T-helper 1 cell treated with Interleukin-12 subunit alpha and Interleukin-12 subunit beta and Interleukin-4 antibody, amounts not matched to agents 30 μg/mL and 1 μg/mL, for 36 hours (primary cell): ENCODE data around the gene ODF4.
A peak's percentile ranks its signal among the peaks of the same experiment; 100 is the strongest.
"Not testable (repeated sequence)": the region's sequence is repeated elsewhere in the genome, so short reads cannot be mapped to it uniquely, and the experiment has no call there.

Experiments used
- H3K27ac Mint-ChIP-seq: one replicate; pipeline ENCODE4 v1.8.0; 2021; ENCODE audit warnings: mild to moderate bottlenecking, mixed read lengths
- H3K27me3 Mint-ChIP-seq: one replicate; pipeline ENCODE4 v1.8.0; 2021; ENCODE audit warnings: low read depth, mixed read lengths
- H3K36me3 Mint-ChIP-seq: one replicate; pipeline ENCODE4 v1.8.0; 2021; ENCODE audit warnings: low read depth, mixed read lengths
- H3K4me1 Mint-ChIP-seq: one replicate; pipeline ENCODE4 v1.8.0; 2021; ENCODE audit warnings: low read depth, mixed read lengths
- H3K4me3 Mint-ChIP-seq: one replicate; pipeline ENCODE4 v1.8.0; 2021; ENCODE audit warnings: mild to moderate bottlenecking, moderate library complexity, mixed read lengths
- H3K9me3 Mint-ChIP-seq: one replicate; pipeline ENCODE4 v1.8.0; 2021; ENCODE audit warnings: mixed read lengths

The ODF4 gene

DNA sequence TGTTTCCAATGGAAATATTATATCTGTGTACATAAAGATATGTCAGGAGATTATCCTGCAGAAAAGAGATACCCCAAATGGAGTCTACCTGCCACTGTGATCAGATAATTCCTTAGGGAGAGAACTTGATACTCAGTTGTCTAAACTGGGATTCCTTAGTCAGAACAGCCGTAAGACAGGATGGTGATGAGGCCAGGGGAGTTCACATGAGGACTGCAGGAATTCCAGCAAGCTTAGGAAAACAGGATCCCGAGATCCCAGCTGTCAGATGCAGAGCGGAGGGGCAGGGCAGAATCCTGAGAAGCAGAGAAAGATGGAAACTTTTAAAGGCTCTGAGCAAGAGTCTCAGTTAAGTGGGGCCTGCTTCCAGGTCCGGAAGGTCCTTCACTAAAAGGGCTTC lies 32.1 kb downstream of the ODF4 start:
- H3K27me3 Mint-ChIP-seq = no peaks in the 10 kb centered on the region
- peaks cover 23% of the 10 kb centered on the region for H3K36me3 Mint-ChIP-seq
- H3K9me3 Mint-ChIP-seq = no peaks in the 10 kb centered on the region
- H3K4me3 Mint-ChIP-seq = no peak overlapping the region
- no peak overlapping the region for H3K27ac Mint-ChIP-seq
- H3K4me1 Mint-ChIP-seq = peaks cover 13% of the 10 kb centered on the region

DNA sequence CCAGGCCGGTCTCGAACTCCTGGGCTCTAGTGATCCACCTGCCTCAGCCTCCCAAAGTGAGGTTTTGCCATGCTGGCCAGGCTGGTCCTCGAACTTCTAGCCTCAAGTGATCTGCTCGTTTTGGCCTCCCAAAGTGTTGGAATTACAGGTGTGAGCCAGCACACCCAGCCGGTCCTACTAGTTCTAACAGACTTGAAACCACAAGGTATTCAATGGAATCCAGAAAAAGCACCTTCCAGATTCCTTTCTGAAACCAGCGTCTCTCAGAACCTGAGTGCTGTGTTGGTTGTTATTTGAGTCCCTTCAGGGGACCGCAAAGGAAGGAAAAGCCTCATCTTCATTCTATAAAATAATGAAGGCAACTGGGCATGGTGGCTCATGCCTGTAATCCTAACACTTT lies 32.8 kb downstream of the ODF4 start:
- H3K4me1 Mint-ChIP-seq = peaks cover 19% of the 10 kb centered on the region
- peaks cover 26% of the 10 kb centered on the region for H3K36me3 Mint-ChIP-seq
- no peak overlapping the region for H3K27ac Mint-ChIP-seq
- no peak overlapping the region for H3K4me3 Mint-ChIP-seq
- H3K9me3 Mint-ChIP-seq = no peaks in the 10 kb centered on the region
- H3K27me3 Mint-ChIP-seq = no peaks in the 10 kb centered on the region

DNA sequence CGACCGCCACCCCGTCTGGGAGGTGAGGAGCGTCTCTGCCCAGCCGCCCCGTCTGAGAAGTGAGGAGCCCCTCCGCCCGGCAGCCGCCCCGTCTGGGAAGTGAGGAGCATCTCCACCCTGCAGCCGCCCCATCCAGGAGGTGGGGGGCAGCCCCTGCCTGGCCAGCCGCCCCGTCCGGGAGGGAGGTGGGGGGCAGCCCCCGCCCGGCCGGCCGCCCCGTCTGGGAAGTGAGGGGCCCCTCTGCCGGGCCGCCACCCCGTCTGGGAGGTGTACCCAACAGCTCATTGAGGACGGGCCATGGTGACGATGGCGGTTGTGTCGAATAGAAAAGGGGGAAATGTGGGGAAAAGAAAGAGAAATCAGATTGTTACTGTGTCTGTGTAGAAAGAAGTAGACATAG lies 34.2 kb downstream of the ODF4 start:
- H3K4me3 Mint-ChIP-seq, H3K27me3 Mint-ChIP-seq, H3K9me3 Mint-ChIP-seq, H3K27ac Mint-ChIP-seq: not testable (repeated sequence)
- H3K36me3 Mint-ChIP-seq = peaks cover 36% of the 10 kb centered on the region
- H3K4me1 Mint-ChIP-seq = peaks cover 26% of the 10 kb centered on the region

DNA sequence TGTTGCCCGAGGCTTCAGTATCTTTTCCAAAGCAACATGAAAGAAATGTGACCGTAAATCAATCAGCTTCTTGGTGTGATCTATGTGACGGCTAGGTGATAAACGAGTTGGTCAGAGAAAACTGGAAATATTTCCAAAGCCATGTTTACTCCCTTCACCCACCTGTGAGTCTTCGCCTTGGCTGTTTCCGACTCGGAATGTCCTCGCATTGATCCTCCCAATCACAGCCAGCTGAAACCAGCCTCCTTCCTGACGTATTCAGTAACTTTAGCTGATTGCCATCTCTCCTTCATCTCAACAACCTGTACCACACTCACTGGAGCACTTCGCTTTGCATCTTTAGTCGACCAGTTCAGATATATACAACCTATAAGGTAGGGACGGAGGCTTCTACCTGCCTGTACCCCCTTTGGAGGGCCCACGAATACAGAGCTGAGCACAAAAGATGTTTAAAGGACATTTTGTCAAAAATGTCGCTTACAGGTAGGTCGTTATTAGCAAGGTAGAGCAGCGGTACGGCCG lies 36.2 kb downstream of the ODF4 start:
- Mint-ChIP-seq H3K9me3 (no peaks in the 10 kb centered on the region), H3K36me3 (peaks cover 37% of the 10 kb centered on the region), H3K27me3 (no peaks in the 10 kb centered on the region), H3K4me1 (peaks cover 36% of the 10 kb centered on the region), H3K27ac (peak overlapping the region; percentile 71), H3K4me3 (peak overlapping the region; percentile 87)

DNA sequence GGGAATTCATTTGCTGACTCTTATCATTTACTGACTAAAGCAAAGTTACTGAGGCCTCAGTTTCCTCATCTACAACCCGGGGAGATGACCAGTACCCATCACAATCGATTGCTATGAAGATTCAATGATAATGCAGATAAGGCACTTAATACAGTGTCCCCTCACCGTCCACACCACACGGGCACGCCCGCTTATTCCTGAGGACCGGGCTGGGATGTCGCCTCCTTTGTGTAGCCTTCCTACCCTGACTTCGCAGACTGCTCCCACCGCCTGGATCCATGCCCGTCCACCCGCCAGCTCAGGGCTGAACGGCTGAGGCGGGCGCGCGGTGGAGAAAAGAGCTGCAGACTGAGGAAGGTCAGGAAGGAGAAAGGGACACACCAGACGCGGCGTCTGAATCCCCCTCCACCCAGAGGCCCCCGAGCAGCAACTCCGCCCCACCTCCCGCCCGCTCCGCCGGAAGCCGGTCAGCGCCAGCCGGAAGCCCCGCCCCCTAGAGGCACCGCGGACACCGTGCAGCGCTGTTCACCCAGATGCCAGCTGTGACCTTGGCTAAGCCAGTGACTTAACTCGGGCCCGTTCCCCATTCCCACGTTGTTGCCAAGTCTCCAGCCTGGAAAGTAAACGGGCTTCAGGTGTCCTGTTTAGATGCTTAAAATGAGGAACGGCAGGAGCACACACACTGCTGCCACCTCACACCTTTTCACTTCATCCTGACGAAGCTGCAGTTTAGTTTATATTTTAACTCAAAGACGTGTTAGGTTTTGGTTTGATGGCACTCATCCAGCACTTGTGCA lies 36.8 kb downstream of the ODF4 start, which contains the start of gene KRABD2:
Gene KRABD2 (minus strand): TSS at position 434 of the 797 bp plus-strand sequence.
- no peaks in the 10 kb centered on the region for H3K9me3 Mint-ChIP-seq
- H3K36me3 Mint-ChIP-seq = peaks cover 44% of the 10 kb centered on the region
- H3K27me3 Mint-ChIP-seq = no peaks in the 10 kb centered on the region
- peak within 1 kb of the TSS; percentile 87 for H3K4me3 Mint-ChIP-seq
- H3K4me1 Mint-ChIP-seq = peaks cover 42% of the 10 kb centered on the region
- peak within 1 kb of the TSS; percentile 71 for H3K27ac Mint-ChIP-seq

DNA sequence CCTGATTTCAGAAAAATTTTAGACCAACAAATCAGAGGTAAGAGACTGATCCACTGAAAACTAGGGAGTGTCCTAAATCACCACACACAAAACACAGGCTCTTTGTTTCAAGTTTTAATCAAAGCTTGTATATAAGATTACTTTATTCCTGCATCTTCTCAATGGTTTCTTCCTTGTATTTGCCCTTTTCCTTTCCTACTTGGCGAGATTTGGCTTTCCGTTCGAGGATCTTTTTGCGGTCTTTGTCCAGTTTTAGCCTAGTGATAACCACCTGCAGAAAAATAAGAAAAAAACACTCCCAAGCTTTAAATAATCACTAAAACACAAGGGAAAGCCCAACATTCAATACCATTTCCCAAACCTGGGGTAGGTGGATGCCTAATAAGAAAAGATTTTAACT lies 37.8 kb downstream of the ODF4 start:
- Mint-ChIP-seq H3K36me3 (peaks cover 50% of the 10 kb centered on the region), H3K27ac (peak overlapping the region; percentile 71), H3K4me3 (peak overlapping the region; percentile 30), H3K4me1 (peaks cover 47% of the 10 kb centered on the region), H3K9me3 (no peaks in the 10 kb centered on the region), H3K27me3 (no peaks in the 10 kb centered on the region)

DNA sequence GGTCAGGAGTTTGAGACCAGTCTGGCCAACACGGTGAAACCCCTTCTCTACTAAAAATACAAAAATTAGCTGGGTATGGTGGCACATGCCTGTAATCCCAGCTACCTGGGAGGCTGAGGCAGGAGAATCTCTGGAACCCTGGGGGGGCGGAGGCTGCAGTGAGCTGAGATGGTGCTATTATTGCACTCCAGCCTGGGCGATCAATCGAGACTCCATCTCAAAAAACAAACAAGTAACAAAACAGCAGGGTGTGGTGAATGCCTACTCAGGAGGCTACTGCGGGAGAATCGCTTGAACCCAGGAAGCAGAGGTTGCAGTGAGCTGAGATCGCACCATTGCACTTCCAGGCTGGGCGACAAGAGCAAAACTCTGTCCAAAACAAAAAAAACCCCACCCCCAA lies 38.5 kb downstream of the ODF4 start:
- peaks cover 57% of the 10 kb centered on the region for H3K36me3 Mint-ChIP-seq
- H3K9me3 Mint-ChIP-seq, H3K27ac Mint-ChIP-seq, H3K27me3 Mint-ChIP-seq, H3K4me3 Mint-ChIP-seq: not testable (repeated sequence)
- H3K4me1 Mint-ChIP-seq = peaks cover 53% of the 10 kb centered on the region

DNA sequence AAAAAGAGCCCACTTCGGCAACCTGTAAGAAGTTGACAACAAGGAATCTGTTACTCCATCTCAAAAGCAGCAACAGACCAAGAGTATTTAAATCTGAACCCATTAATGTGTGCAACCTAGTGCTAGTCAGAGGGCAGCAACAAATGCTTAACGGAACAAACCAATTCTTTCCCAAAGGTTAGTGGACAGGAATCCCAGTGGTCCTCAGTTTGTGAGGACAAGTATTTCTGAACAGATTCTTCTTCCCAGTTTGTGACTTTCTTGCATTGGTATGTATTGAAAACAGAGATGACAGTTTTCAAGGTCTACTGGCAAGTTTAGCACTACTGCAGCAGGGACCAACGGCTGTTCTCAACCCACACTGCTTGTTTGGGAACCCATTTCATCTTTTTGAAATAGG lies 40.4 kb downstream of the ODF4 start:
- H3K4me3 Mint-ChIP-seq = no peak overlapping the region
- H3K36me3 Mint-ChIP-seq = peaks cover 57% of the 10 kb centered on the region
- H3K9me3 Mint-ChIP-seq = no peaks in the 10 kb centered on the region
- no peaks in the 10 kb centered on the region for H3K27me3 Mint-ChIP-seq
- H3K4me1 Mint-ChIP-seq = peaks cover 62% of the 10 kb centered on the region
- H3K27ac Mint-ChIP-seq = no peak overlapping the region

DNA sequence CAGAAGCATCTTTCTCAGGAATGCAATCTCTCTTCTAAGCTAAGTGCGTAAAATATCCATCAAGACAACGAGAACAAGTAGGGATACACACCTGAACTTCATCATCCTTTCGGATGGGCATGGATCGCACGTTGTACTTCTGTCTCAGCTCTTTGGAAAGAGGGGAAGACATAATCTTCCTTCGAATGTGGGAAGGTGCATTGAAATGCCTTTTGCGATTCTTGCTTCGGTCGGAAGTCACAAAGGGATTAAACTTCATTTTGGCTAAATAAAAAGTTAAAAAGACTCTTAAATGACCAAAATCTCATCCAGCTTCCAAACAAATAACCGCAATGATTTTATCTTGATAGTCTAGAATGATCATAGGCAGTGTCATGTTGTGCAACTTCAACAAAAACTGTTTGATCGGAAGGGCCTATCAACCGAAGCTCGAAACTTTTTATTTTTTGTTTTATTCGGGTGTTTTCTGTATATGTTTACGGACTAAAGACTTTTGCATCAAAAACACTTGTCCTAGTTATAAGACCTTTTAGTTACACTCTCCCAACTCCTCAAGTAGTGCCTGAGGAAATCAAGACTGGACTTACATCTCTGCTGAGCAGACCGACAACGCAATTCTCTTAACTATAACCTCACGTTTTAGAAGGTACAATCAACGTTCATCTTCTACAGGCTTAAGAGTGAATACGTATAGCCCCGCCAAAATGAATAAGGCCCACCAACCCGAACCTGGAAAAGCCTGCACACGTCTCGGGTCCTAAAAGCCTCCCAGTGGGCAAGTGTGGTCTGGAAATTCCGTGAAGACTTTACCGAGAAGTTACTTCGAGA lies 42.6 kb downstream of the ODF4 start:
- H3K4me1 Mint-ChIP-seq = peaks cover 53% of the 10 kb centered on the region
- H3K4me3 Mint-ChIP-seq = peak overlapping the region; percentile 94
- no peaks in the 10 kb centered on the region for H3K27me3 Mint-ChIP-seq
- peak overlapping the region; percentile 93 for H3K27ac Mint-ChIP-seq
- peaks cover 48% of the 10 kb centered on the region for H3K36me3 Mint-ChIP-seq
- no peaks in the 10 kb centered on the region for H3K9me3 Mint-ChIP-seq

DNA sequence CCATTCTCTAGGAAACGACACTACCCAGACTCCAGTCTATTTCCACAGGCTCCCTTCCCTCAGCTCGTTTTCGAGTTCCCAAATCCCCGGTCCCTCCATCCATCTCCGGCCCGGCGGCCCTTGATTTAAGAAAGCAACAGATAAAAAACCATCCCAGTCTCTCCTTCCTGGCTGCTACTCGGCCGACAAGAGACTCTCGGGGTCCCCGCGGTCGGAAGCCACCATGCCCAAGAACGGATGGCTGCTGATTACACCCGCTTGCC lies 43.2 kb downstream of the ODF4 start:
- Mint-ChIP-seq H3K27ac (peak overlapping the region; percentile 93), H3K27me3 (no peaks in the 10 kb centered on the region), H3K9me3 (no peaks in the 10 kb centered on the region), H3K36me3 (peaks cover 44% of the 10 kb centered on the region), H3K4me1 (peaks cover 49% of the 10 kb centered on the region), H3K4me3 (peak overlapping the region; percentile 94)

DNA sequence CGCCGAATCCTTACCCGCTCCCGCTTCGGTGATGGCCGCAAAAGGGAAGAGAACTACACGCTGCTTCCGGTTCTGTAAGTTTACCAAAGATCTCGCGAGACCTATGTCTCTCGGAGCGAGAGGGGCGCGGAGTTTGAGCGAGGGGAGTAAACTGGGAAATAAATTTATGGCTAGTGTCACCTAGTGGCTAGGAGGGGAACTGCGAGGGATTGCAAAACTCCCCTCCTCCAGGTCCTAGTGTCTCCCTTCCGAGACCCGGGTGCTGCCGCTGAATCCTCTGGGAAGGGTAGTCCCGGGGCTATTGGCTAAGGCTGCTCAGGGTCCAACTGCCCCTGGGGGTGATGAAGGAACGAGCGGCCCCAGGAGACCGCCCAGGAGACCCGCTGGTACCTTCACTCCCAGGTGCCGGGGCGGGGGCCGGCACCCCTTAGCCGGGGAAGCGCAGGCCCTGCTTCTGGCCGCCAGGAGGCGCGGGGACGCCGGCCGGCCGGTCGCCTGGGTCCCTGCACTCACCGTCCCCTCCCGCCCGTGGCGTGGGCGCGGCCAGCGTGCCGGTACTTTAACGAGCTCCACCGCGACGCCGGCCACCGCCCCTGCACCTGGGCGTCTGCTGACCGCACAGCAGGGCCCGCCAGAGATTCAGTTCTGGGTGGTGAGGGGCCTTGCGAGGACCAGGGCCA lies 43.6 kb downstream of the ODF4 start, which contains the start of gene RPL26:
Gene RPL26 (minus strand): TSS at position 51 of the 680 bp plus-strand sequence. CDS start 883 bp downstream, outside the sequence.
- Mint-ChIP-seq H3K4me1 (peaks cover 48% of the 10 kb centered on the region), H3K36me3 (peaks cover 40% of the 10 kb centered on the region), H3K4me3 (peak within 1 kb of the TSS; percentile 94), H3K27me3 (no peaks in the 10 kb centered on the region), H3K9me3 (no peaks in the 10 kb centered on the region), H3K27ac (peak within 1 kb of the TSS; percentile 93)

DNA sequence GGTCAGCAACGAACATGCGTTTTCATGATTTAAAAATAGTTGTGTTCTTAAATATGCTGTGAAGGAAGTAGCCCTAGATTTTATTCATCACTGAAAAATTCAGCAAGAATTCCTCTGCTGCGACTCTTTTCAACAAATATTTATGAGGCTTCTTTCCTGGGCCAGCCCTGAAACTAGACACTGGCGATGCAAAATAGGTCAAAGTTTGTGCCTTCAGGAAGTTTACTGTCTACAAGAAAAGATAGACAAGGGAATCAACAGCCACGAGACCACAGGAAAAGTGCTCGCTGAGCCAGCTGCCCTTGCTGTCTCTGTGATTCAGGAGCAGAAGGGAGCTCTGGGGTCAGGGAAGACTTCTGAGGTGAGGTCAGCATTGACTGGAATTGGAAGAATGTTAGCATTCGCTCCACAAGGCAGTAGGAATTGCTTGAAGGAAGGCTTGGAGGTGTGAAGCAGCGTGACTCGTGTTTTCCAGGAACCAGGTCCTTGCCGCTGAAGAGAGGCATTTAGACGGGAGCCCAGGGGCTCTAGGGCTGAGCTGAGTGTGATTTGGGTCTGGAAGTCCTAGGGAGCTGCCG lies 45.2 kb downstream of the ODF4 start:
- Mint-ChIP-seq H3K27me3 (no peaks in the 10 kb centered on the region), H3K27ac (no peak overlapping the region), H3K4me1 (peaks cover 38% of the 10 kb centered on the region), H3K4me3 (peak overlapping the region; percentile 94), H3K36me3 (peaks cover 28% of the 10 kb centered on the region), H3K9me3 (no peaks in the 10 kb centered on the region)

DNA sequence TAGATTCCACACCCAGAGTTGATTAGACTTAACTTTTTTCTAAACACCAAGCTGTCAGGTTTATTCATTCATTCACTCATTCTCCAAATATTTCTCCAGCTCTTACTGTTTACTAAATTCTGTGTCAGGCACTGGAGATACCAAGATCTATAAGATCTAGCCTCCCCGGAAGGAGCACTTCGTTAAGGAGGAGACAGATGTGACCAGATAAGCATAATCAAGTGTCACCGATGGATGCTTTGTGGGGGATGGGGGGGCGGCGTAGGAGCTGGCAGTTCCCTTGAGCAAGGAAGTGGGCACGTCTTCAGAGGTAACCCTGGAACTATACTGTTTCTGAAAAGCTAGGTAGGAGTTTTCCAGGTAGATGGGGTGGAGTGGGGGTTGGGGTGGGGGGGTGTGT lies 47.2 kb downstream of the ODF4 start:
- Mint-ChIP-seq H3K4me3 (peak overlapping the region; percentile 2), H3K36me3 (peaks cover 12% of the 10 kb centered on the region), H3K27me3 (no peaks in the 10 kb centered on the region), H3K27ac (no peak overlapping the region), H3K4me1 (peaks cover 27% of the 10 kb centered on the region), H3K9me3 (no peaks in the 10 kb centered on the region)

DNA sequence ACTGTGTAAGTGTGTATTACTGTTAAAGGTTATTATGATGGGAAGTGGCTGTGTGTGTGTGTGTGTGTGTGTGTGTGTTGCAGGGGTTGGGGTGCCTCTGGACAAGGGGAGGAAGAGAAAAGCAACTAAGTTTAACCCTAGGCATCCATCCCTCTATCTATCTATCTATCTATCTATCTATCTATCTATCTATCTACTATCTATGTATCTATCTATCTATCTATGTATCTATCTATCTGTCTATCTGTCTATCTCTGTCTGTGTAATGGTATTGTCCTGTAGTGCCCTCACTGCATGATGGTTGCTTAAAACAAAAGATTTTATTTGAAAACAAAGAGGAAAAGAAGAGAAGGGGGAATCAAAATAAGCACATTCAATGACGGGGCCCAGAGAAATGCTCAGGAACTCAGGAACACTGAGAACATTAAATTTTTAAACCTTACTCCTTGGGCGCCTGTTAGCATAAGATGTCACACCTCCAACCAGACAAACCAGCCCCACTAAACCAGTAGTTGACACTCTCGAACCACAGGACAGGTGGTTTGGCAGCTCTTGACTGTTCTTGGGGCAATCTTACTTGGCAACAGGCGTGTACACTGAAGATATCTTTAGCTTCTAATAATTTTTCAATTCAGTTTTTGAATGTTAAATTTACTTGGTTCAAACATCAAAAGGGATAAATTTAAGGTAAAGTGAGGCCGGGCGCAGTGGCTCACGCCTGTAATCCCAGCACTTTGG lies 48.4 kb downstream of the ODF4 start:
- no peaks in the 10 kb centered on the region for H3K9me3 Mint-ChIP-seq
- H3K4me1 Mint-ChIP-seq = peaks cover 17% of the 10 kb centered on the region
- H3K4me3 Mint-ChIP-seq = no peak overlapping the region
- H3K27ac Mint-ChIP-seq = no peak overlapping the region
- H3K36me3 Mint-ChIP-seq = peaks cover under 1% of the 10 kb centered on the region
- H3K27me3 Mint-ChIP-seq = no peaks in the 10 kb centered on the region
